H1 (cell line): ENCODE data around the gene ST8SIA5.

Experiments used
- PHF8 ChIP-seq: fragments of 200-600 bp; sonication (generic); conservative IDR thresholded peaks from 2 replicates; pipeline ENCODE4 v1.7.1; 2012; ENCODE audit warnings: low read depth, mild to moderate bottlenecking, inconsistent platforms, low read length, moderate library complexity
- POLR2AphosphoS5 ChIP-seq: IDR thresholded peaks from 2 replicates; pipeline ENCODE4 v1.6.1; 2011; ENCODE audit warnings: low read depth, low read length

- TF ChIP-seq POLR2AphosphoS5 = no peak
- no peak for TF ChIP-seq PHF8
These were observed 114.3 kb downstream of the ST8SIA5 start for GRCh38 chr18:46642561-46642960.
